NCI-H2227 treated with DMSO at 0.1 percent for 48 hours (cell line): ENCODE measurements around the gene FBXW2.
"Not testable (repeated sequence)": the region's sequence is repeated elsewhere in the genome, so short reads cannot be mapped to it uniquely, and the experiment has no call there.

Experiments used
- DNase-seq: peaks from one replicate; lab custom pipeline; 2025; lab: John Stamatoyannopoulos, UW

FBXW2 gene

GRCh38 chr9:120792898-120793765 lies at the start of gene FBXW2:
FBXW2 (minus strand) TSS chr9:120793416; CDS start chr9:120788258, 5,158 bp downstream.
- DNase-seq, result peak; percentile 45

DNA sequence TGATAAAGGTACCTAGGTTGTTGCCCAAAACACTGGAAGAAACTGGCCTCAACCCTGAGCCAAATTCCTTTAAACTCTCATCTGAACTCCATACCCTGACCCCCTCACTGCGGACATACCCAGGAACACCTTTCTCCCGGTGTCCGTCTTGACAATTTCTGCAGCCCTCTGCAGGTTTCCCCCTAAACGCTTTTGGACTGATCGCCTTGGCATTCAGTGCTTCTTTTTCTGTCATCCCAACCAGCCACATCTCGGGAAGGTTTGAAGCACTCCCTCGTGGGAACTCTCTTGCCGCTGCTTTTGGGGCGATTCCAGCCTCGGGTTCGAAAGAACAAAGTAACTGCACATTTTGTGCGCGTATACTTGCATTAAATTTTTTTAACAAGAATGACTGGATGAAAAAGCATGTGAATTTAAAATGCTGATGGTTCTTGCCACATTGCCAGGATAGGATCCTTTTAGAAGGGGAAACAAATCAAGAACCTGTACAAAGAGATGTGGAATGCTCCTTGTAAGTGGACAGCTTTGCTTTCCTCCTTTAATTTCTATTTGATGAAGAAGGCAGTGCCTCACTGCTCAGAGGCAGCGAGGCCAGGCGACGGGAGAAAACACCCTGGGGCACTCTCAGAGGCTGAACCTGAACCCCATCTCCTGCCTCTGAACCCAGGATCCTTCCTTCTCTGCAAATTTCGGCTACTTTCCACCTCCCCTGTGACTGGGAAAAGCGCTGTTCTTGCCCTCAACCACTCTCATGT lies 48.9 kb upstream of the FBXW2 start:
- DNase-seq, result no peak

DNA sequence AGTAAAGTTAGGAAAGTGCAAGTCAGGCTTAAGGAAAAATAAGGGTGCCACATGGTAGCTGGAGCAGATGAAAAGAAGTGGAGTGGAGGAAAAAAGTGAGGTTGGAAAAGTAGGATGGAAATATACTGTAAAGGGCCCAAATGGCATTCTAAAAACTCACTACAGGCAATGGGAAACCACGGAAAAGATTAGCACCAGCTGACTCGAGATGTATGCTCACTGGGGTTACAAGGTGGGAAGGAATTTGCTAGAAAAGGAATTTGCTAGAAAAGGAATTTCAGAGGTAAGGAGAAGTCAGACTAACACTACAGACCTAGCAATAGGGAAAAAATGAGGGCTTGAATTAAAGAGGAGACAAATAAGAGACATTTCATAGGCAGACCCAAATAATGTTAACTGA lies 45.9 kb upstream of the FBXW2 start:
- DNase-seq, result no peak

GRCh38 chr9:120837921-120838320 lies 44.7 kb upstream of the FBXW2 start:
- no peak for DNase-seq

DNA sequence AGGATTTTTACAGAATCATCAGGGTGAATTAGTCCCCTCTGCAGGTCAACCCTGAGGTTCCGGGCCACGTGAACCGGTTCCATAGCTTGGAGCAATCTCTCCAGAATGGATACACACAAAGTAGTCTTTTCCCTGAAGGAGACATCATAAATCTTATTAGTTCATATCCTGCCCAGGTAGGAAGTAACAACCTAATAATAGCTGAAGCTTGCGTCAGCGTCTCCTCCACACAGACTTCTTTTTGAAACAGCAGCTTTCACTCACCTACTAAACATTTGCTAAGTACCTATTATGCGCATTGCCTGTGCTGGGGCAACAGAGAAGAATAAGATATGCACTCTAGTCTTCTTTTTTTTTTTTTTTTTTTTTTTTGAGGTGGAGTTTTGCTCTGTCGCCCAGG lies 40.1 kb upstream of the FBXW2 start:
- DNase-seq, result no peak

DNA sequence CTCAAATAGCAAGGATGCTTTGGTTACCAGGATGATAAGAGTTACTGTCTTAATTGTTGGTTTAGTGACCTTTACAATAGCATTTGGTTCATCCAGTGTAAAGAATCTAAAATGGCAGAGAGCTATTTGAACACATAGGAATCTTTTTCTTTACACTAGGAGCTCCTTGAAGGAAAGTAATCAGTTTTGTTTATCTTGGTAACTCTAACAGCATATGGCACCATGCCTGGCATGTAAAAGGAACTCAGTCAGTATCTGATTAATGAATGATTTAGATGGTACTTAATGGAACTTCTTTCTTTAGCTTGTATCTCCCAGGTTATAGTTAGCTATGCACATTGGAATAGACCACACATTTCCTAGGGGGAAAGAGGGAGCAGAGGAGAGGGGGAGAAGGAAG lies 39.6 kb upstream of the FBXW2 start:
- DNase-seq, result no peak

- no peak for DNase-seq
Observed at GRCh38 chr9:120830865-120831264, 37.6 kb upstream of the FBXW2 start.

- no peak for DNase-seq
Observed at GRCh38 chr9:120830151-120830550, 36.9 kb upstream of the FBXW2 start.

DNA sequence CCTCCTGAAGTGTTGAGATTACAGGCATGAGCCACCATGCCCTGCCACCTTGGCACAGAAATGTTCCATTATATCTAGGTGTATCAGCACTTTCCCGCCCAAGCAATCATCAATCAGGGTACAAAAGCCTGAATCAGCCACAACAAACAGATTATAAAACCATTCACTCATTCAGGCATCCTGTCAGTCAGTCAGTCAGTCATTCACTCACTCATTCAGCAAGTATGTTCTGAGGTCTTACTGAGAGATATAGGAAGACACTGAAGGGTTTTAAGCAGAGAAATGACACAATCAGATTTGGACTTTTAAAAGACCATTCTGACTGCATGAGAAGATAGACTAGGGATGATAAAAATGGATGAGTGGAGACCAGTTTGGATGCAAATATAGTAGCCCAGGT lies 36.4 kb upstream of the FBXW2 start:
- no peak for DNase-seq

- no peak for DNase-seq
Observed at GRCh38 chr9:120820095-120820494, 26.9 kb upstream of the FBXW2 start.

DNA sequence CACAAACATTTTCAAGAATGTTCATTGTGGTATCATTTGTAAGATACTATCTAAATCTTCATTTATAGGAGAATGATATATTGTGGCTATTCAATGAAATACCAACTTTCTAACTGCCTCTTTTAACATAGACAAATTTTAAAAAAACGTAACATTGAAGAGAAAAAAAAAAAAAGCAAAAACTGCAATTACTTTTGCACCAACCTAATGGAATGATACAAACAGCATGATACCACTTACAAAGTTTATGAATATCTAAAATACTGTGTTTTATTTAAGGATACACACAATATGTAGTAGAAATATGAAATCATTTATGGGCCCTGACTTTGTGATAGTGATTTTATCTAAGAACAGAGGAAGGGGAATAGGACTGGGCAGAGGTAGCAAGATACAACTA lies 25.4 kb upstream of the FBXW2 start:
- DNase-seq, result no peak

DNA sequence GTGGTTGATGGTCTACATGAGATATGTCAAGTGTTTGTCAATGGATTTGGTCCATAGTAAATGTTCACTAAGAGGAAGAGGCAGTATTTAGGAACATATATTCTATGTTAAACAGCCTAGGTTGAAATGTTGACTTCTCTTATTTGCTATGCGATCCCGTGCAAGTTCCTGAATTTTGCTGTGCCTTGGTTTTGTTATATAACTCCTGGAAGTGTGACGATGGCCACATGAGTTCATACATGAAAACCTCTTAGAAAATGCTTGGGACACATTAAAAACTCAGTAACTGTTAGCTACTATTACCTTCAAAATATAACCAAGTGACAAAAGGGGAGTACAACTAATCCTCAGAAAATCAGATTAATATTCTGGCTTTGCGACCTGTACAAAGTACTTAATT lies 21.9 kb upstream of the FBXW2 start:
- no peak for DNase-seq

GRCh38 chr9:120808931-120809330 lies 15.7 kb upstream of the FBXW2 start:
- no peak for DNase-seq

- no peak for DNase-seq
Observed at GRCh38 chr9:120807607-120808379, 14.6 kb upstream of the FBXW2 start.

DNA sequence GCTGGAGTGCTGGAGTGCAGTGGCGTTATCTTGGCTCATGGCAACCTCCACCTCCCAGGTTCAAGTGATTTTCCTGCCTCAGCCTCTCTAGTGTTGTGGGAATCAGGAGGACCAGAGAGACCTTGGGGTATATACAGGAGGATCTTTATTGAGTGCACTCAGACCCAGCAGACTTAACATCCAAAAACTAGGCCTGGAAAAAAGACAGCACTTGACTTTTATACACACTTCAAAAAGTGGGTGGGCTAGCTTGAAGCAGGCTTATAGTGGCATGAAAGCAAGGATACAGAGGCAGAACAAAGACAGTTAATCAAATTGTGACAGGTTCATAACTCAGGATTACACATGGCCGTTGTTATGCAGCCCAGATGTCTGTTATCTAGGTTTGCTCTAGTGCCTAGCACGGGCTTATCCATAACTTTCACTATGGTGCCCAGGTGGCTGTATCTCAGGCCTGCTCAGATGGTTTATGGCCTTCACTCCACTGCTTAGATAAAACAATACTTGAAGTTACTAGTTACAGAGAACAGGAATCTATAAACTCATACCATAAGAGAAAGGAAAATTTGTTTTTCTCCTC lies 11.7 kb upstream of the FBXW2 start:
- DNase-seq, result not testable (repeated sequence)

DNA sequence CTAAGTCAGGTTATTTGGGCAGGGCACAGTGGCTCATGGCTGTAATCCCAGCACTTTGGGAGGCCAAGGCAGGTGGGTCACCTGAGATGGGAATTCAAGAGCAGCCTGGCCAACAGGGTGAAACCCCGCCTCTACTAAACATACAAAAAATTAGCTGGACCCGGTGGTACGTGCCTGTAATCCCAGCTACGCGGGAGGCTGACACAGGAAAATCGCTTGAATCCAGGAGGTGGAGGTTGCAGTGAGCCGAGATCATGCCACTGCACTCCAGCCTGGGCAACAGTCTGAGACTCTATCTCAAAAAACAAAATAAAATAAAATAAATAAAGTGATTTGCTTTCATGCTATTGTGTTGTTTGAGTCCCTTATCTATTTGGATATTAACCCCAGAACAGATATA lies 8.2 kb upstream of the FBXW2 start:
- DNase-seq, result no peak

DNA sequence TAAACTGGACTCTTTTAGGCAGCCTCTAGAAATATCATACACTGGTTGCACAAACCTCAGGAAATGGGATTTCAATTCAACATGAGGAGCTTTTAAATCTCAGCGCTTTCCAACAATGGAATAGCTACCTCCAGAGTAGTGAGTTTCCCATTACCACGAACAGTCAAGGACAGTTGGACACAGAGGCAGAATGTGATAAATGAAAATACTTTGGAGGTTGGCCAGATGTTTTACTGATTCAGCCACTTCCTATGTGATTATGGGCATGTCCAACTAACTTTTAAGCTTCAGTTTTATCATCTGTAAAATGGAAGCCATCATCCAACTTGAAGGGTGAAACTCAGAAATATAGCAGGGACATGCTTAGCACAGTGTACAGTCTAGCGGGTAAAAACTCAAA lies 2.1 kb downstream of the FBXW2 start:
- no peak for DNase-seq

DNA sequence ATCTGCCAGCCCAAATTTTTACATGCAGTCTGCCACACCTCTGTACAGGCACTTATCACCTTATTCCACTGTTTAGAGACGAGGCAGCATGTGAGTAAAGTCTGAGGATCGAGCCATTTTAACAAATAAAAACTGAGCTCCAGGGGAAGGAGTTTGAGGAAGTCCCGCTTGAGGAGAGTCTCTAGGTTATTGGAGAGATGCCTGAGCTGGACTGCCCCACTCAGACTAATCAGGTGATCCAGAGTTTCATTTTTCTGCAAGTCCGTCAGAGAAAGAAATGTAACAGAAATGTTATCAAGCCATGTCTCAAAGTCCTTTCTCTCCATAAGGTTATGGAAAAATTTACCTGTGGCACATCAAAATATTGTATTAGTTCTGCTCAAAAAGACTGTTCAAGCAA lies 5.3 kb downstream of the FBXW2 start:
- DNase-seq, result no peak

DNA sequence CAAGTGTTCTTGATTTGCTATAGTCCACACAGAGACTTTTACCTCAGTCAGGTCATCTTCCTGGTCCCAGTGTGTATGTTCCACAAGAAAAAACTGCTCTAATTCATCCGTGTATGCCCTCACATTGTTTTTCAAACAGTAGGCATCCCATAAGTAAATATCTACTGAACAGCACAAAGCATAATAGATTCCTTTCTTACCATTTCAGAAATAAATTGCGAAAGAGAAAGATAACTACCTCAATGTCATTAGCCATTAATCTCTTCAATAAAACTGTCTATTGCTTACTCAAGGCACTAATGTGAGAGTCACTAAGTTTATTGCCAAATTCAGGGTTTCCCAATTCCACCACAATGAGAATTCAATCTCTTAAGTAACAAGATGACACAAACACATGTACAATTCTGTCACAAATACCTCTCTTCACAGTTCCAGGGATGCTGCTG lies 9.6 kb downstream of the FBXW2 start:
- DNase-seq, result no peak

- DNase-seq, result no peak
Observed at GRCh38 chr9:120781236-120781635, 12.0 kb downstream of the FBXW2 start.

DNA sequence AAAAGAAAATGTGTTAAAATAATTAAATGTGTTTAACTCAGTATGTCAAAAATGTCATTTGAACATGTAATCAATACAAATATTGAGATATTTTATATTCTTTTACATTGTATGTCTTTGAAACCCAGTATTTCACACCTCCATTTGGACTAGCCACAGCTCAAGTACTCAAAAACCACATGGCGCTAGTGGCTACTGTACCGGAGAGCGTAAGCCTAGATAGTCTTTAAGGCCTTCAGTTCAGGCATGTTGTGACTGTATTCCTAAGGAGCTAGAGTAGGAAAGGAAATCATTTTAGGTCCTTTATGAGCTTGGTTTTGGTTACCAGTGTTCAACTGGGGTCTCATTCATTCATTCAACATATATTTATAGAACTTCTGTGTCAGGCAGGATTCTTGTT lies 12.8 kb downstream of the FBXW2 start:
- no peak for DNase-seq

- DNase-seq, result no peak
Observed at GRCh38 chr9:120779227-120779626, 14.0 kb downstream of the FBXW2 start.
